IPS-15b (cell line): ENCODE data around the gene FADS6.
A peak's percentile ranks its signal among the peaks of the same experiment; 100 is the strongest.

Experiments used
- H3K27me3 ChIP-seq: one replicate; pipeline ENCODE4 v1.6.1; 2013; ENCODE audit warnings: low read length; ENCODE audit not compliant: control insufficient read depth, insufficient read depth
- H3K36me3 ChIP-seq: one replicate; pipeline ENCODE4 v1.6.1; 2013; ENCODE audit warnings: low read length; ENCODE audit not compliant: control insufficient read depth, insufficient read depth
- H3K4me1 ChIP-seq: one replicate; pipeline ENCODE4 v1.6.1; 2013; ENCODE audit warnings: mild to moderate bottlenecking, low read length; ENCODE audit not compliant: control insufficient read depth, insufficient read depth
- H3K4me3 ChIP-seq: one replicate; pipeline ENCODE4 v1.5.1; 2013; ENCODE audit warnings: low read depth, low read length
- H3K9ac ChIP-seq: one replicate; pipeline ENCODE4 v1.6.1; 2013; ENCODE audit warnings: low read depth, mild to moderate bottlenecking, low read length
- H3K9me3 ChIP-seq: one replicate; pipeline ENCODE4 v1.6.1; 2013; ENCODE audit warnings: mild to moderate bottlenecking, low read length; ENCODE audit not compliant: control insufficient read depth, insufficient read depth

FADS6 gene

DNA sequence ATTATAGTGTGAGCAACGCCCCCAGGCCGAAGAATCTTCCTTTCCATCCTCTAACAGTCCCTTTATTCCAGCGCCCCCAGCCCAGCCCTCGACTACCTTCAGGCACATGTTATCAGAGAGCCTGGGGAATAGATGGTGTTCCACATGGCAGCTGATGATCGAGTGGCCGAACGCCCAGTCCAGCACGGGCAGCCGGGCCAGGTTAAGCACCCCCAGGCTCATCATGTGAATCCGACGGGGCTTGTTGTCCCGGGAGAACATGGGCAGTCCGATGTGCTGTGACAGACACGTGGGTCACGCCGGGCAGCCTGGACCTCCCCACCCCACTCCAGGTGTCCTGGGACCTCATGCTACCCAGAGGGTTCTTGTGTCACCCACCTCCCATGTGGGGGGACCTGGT lies 14.1 kb downstream of the FADS6 start:
- H3K36me3 ChIP-seq = no peaks in the 10 kb centered on the region
- peaks cover 8% of the 10 kb centered on the region for H3K27me3 ChIP-seq
- H3K9me3 ChIP-seq = no peaks in the 10 kb centered on the region
- peaks cover 10% of the 10 kb centered on the region for H3K4me1 ChIP-seq
- H3K9ac ChIP-seq = no peak overlapping the region
- H3K4me3 ChIP-seq = no peak overlapping the region

DNA sequence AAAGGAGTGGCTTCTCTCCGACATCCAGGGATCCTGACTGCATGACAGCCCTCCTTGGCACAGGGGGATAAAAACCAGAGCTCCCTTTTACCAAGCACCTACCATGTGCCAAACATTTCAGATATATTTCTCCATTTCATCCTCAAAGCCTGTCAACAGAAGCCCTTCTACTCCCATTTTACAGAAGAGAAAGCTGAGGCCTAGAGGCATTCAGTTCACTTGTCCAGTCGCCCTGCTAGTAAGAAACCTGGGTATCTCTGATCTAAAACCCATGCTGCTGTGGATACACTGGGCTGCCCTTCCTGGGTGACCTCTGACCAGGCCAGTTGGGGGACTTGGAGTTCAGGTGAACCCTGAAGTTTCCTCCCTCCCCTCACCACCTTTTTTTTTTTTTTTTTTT lies 14.8 kb downstream of the FADS6 start:
- no peak overlapping the region for H3K9ac ChIP-seq
- H3K4me1 ChIP-seq = peaks cover 10% of the 10 kb centered on the region
- no peaks in the 10 kb centered on the region for H3K36me3 ChIP-seq
- no peaks in the 10 kb centered on the region for H3K9me3 ChIP-seq
- peaks cover 8% of the 10 kb centered on the region for H3K27me3 ChIP-seq
- H3K4me3 ChIP-seq = no peak overlapping the region

DNA sequence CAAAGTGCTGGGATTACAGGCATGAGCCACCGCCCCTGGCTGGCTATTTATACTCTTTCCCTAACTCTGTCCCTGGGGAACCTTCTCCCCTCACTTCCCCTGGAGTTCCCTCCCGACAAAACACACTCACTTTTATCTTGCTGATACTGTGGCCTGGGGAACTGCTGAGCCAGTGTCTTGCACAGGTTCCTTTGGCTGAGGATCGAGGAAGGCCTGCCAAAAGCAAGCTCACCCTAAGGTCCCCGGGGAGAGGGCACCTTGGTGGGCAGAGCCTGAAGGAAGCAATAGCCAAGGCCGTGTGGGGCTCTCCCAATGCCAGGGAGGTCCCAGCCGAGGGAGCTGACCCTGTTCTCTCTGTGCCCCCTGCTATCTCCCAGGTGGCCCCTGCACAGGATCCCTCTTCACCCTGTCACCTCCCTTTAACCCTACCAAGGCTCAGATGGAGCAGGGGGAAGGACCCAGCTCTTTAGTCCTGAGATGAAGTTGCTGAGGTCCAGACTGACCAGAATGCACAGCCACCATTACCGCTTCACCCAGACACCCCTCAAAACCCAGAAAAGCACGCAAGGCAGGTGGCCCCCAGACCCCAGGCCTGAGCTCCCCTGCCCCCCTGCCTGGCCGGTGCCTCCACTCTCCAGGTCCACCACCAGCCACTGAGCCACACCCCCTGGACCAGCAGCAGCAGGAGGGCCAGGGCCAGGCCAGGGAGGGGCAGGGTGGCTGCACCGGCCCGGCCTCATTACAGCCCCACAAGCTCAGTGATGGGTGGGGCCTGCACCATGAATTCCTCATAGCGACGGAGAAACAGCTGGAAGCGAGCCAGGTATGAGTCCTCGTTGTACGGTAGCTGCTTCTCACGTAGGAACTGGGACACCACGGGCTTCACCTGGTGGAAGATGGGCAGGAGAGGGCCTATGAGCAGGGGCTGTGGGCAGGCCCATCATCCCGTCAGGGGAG lies 15.6 kb downstream of the FADS6 start:
- Histone ChIP-seq H3K27me3 (peaks cover 8% of the 10 kb centered on the region), H3K9me3 (no peaks in the 10 kb centered on the region), H3K9ac (no peak overlapping the region), H3K4me3 (no peak overlapping the region), H3K4me1 (peaks cover 4% of the 10 kb centered on the region), H3K36me3 (no peaks in the 10 kb centered on the region)

DNA sequence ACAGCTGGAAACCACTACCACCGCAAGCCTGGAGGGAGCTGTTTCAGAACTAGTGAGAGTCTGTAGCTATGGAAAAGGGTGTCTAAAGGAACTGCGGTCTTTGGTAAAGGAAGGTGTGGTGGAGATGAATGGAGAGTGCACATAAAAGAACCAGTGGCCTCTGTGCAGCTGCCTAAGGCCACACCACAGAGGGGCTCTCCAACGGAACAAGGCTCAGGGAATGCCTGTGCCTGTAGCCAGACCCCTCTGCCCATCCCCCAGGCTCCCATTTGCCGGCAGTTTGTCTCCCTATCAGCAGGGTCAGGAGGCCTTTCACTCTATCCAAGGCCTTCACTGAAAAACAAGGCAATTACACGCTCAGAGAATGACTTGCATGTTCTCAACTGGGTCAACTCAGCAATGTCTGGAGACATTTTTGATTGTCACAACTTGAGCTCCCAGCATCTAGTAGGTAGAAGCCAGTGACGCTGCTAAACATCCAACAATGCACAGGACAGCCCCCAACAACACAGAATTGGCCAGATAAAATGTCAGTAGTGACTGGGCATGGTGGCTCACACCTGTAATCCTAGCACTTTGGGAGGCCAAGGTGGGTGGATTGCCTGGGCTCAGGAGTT lies 17.3 kb downstream of the FADS6 start:
- Histone ChIP-seq H3K9me3 (no peaks in the 10 kb centered on the region), H3K27me3 (peaks cover 8% of the 10 kb centered on the region), H3K4me3 (no peak overlapping the region), H3K4me1 (peaks cover 3% of the 10 kb centered on the region), H3K36me3 (peaks cover 4% of the 10 kb centered on the region), H3K9ac (no peak overlapping the region)

DNA sequence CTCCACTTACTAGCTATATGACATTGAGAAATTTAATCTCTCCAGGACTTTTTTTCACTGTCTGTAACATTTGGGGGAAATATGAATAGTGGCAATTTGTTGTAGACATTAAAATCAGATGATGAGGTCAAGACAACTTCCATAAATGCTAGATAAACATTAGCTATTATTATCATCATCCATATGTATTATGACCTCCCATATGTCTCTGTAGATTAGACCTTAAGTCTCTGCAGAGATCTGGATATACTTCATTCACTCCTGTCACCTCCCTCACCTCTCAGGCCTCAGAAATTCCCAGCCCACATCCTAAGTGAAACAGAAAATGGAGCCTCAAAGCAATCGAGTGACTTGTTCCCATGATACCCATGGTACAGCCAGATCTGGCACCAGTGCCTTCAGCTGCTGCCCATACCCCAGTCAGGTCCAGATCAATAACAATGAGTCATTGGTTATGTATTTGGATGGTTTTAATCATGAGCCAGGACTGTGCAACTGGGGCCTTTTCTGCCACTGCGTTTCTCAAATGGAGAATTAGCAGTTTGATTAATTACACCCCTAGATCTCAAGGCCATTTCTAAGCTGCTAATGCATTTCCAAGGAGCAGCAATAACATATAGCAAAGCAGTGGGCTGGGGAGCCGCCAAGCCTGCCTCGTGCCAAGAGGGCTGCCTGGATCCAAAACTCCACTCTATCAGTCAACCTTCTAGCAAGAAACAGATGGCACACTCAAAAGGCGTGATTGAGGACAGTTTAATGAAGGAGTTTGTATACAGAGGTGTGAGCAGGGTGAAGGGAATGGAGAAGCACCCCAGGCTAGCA lies 18.1 kb downstream of the FADS6 start:
- Histone ChIP-seq H3K9ac (no peak overlapping the region), H3K27me3 (peaks cover 8% of the 10 kb centered on the region), H3K4me3 (no peak overlapping the region), H3K9me3 (no peaks in the 10 kb centered on the region), H3K4me1 (peaks cover 3% of the 10 kb centered on the region), H3K36me3 (peaks cover 4% of the 10 kb centered on the region)

DNA sequence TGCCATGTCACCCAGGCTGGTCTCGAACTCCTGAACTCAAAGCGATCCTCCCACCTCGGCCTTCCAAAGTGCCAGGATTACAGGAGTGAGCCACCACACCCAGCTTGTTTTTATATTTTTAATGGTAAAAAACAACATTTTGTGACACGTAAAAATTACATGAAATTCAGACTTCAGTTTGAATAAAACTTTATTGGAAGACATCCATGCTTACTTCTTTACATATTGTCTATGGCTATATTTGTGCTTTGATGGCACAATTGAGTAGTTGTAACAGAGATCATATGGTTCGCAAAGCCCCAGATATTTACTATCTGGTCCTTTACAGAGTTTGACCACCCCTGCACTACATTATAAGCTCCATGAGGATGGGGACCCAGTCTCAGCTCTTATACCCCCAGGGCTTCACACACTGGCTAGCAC lies 18.8 kb downstream of the FADS6 start:
- Histone ChIP-seq H3K27me3 (peaks cover 6% of the 10 kb centered on the region), H3K9me3 (no peaks in the 10 kb centered on the region), H3K4me3 (no peak overlapping the region), H3K36me3 (peaks cover 4% of the 10 kb centered on the region), H3K9ac (no peak overlapping the region), H3K4me1 (peaks cover 3% of the 10 kb centered on the region)

DNA sequence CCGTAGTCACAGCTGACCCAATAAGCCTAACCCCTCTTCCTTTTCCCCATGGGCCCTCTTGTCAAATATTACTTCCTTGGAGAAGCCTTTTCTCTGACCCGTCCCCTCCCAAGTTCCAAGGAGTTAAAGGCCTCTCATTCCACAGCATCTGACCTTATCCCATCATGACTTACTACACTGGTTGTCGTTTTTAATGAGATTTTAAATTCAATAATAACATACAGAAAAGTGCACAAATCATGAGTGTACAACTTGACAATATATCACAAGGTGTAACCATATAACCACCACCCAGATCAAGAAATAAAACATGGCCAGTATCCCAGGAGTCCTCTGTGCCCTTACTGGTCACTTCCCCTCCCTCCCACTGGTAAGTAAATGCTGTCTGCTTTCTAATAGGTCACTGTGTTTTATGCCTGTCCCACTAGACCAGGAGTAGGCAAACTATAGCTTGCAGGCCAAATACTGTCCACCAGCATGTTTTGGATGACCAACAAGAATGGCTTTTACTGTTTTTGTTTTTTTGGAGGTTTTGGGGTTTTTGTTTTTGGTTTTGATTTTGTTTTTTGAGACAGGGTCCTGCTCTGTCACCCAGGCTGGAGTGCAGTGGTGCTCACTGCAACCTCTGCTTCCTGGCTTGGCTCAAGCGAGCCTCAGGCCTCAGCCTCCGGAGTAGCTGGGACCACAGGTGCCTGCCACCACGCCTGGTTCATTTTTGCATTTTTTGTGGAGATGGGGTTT lies 19.4 kb downstream of the FADS6 start:
- no peaks in the 10 kb centered on the region for H3K9me3 ChIP-seq
- peak overlapping the region; percentile 77 for H3K4me3 ChIP-seq
- H3K9ac ChIP-seq = peak overlapping the region; percentile 76
- H3K27me3 ChIP-seq = peaks cover 6% of the 10 kb centered on the region
- H3K36me3 ChIP-seq = peaks cover 4% of the 10 kb centered on the region
- H3K4me1 ChIP-seq = peaks cover 3% of the 10 kb centered on the region

DNA sequence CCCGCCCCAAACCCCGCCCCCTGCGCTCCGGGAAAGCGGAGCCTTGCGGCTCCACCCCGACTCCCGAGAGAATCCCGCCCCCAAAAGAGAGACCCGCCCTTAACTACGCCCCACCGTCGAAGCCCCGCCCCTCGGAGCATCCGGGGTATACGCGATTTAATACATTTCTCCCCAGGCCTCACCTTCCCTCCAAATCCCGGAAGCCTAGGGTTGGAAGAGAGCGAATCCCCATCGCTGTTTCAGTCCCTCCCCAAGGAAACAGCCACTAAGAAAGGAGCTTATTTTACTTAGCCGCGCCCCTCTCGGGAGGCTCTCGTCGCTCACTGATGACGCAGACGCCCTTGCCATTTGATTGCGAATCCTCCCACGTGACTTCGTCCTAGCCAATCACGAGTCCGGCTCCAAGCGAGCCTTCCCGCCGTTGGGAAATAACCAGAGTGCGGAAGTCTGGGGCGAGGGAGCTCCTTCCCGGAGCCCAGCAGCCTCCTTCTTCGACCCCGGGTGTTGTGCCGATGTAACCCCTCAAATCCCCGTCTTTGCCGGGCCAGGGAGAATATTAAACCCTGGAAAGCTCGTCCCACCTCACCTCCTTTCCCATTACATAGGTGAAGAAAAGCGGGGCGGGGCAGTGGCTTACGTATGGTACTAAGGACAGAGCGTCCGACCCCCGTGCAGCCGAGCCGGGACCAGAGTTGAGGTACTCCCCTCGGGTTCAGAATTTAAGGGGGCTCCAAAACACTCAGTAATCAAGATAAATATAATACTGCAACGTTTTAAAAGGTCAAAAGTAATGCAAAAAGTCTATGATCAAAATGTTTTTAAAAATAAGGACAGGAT lies 20.2 kb downstream of the FADS6 start:
- H3K27me3 ChIP-seq = peaks cover 6% of the 10 kb centered on the region
- H3K4me3 ChIP-seq = peak overlapping the region; percentile 97
- peaks cover 3% of the 10 kb centered on the region for H3K4me1 ChIP-seq
- H3K9ac ChIP-seq = peak overlapping the region; percentile 76
- peaks cover 4% of the 10 kb centered on the region for H3K36me3 ChIP-seq
- no peaks in the 10 kb centered on the region for H3K9me3 ChIP-seq

DNA sequence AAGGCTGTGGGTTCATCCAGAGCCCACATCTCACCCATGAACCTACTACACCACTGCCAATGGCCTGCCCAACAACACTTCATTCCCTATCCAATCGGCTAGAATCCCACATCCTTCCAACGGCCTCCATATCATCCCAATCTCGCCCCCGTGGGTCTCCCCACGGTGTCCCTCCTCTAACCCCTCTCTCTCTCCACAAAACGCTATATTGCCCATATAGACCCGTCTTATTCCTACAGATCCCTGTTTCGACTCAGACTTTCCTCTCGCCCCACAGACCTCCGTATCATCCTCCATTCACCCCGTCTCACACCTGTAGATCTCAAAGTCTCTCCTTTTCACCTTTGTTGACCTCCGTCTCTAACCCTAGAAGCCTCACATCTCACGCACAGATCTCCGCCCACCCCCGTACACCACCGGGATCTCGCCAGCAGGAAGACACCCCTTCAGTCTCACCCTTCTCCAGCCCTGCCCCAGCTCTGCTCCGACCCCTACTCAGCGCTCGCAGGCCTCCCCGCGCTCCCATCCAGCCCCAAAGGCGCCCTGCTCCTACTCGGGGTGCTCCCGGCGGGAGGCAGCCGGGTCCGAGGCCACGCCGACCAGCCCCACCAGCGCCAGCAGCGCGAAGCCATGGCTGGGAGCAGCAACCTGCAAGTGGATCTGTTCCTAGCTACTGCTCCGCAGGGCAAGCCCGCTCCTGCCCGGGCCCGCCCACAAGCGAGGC lies 21.0 kb downstream of the FADS6 start, which contains the start of gene FDXR:
Gene FDXR, minus strand, starts transcription at position 682 of the 724 bp plus-strand sequence. Its CDS starts 50 bp downstream, at position 632.
- Histone ChIP-seq H3K9ac (peak within 1 kb of the TSS; percentile 96), H3K36me3 (peaks cover 4% of the 10 kb centered on the region), H3K9me3 (no peaks in the 10 kb centered on the region), H3K4me3 (peak within 1 kb of the TSS; percentile 97), H3K4me1 (peaks cover 3% of the 10 kb centered on the region), H3K27me3 (peaks cover 6% of the 10 kb centered on the region)
